Karpas-422 (cell line): ENCODE results near the gene PPP1R17. TPM values are rescaled to one million over a fixed set of nuclear protein-coding genes. Genes with fewer than 3 reads are reported as not detected.
A peak's percentile ranks its signal among the peaks of the same experiment; 100 is the strongest.

Source experiments
- DNase-seq: peaks from one replicate; pipeline ENCODE4 v3.0.0-alpha.2; 2015
- H2AFZ ChIP-seq: fragments of 200-600 bp; sonication (generic); 2 replicates; pipeline ENCODE4 v1.6.1; 2014; ENCODE audit warnings: antibody characterized with exemption, low read length, mixed read lengths
- H3K27ac ChIP-seq: fragments of 200-600 bp; sonication (generic); 2 replicates; pipeline ENCODE4 v1.5.1; 2014; ENCODE audit warnings: mild to moderate bottlenecking, low read length, moderate library complexity
- H3K27me3 ChIP-seq: fragments of 200-600 bp; sonication (generic); 2 replicates; pipeline ENCODE4 v1.6.1; 2014; ENCODE audit warnings: low read length, mixed read lengths
- H3K36me3 ChIP-seq: fragments of 200-600 bp; sonication (generic); 2 replicates; pipeline ENCODE4 v1.6.1; 2014; ENCODE audit warnings: low read length, mixed read lengths; ENCODE audit not compliant: insufficient read depth
- H3K4me1 ChIP-seq: fragments of 200-600 bp; sonication (generic); 2 replicates; pipeline ENCODE4 v1.6.1; 2014; ENCODE audit warnings: mild to moderate bottlenecking, low read length, mixed read lengths
- H3K4me2 ChIP-seq: fragments of 200-600 bp; sonication (generic); 2 replicates; pipeline ENCODE4 v1.6.1; 2014; ENCODE audit warnings: low read length, low read depth, mild to moderate bottlenecking; ENCODE audit not compliant: poor library complexity, severe bottlenecking
- H3K4me3 ChIP-seq: fragments of 200-600 bp; sonication (generic); 2 replicates; pipeline ENCODE4 v1.5.1; 2014; ENCODE audit warnings: mild to moderate bottlenecking, antibody characterized with exemption, low read length, mixed read lengths
- H3K79me2 ChIP-seq: fragments of 200-600 bp; sonication (generic); 2 replicates; pipeline ENCODE4 v1.6.1; 2014; ENCODE audit warnings: mild to moderate bottlenecking, low read length, mixed read lengths
- H3K9ac ChIP-seq: fragments of 200-600 bp; sonication (generic); 2 replicates; pipeline ENCODE4 v1.6.0; 2014; ENCODE audit warnings: low read length
- H3K9me2 ChIP-seq: fragments of 200-600 bp; sonication (generic), shearing (Covaris generic); replicated peaks from 2 replicates; pipeline ENCODE4 v1.6.0; 2014; ENCODE audit warnings: mild to moderate bottlenecking, low read length, moderate library complexity; ENCODE audit not compliant: insufficient read depth
- H3K9me3 ChIP-seq: fragments of 300-700, 200-600 bp; sonication (generic); 2 replicates; pipeline ENCODE4 v1.6.1; 2014; ENCODE audit warnings: low read length, mixed read lengths
- H4K20me1 ChIP-seq: fragments of 200-600 bp; sonication (generic); 2 replicates; pipeline ENCODE4 v1.6.1; 2014; ENCODE audit warnings: mild to moderate bottlenecking, antibody characterized with exemption, low read length, low read depth; ENCODE audit not compliant: insufficient read depth
- total RNA-seq: library from RNA; depleted of rRNA; stranded (reverse); fragments of >200 nt; shearing (Covaris generic); gene quantifications from 2 replicates; pipeline ENCODE4 v1.2.3, GENCODE V29; 2014; ENCODE audit warnings: low replicate concordance; rRNA removed

The PPP1R17 gene
- total RNA-seq, 1 experiment from 2014 or later: 7.9 TPM

- no peaks in the 10 kb centered on the region for H3K9me3 ChIP-seq
- H3K36me3 ChIP-seq: no peaks in the 10 kb centered on the region
- H3K79me2 ChIP-seq: no peaks in the 10 kb centered on the region
- no peak overlapping the region for H3K9ac ChIP-seq
- H3K9me2 ChIP-seq: no peaks in the 10 kb centered on the region
- H4K20me1 ChIP-seq: no peaks in the 10 kb centered on the region
- H2AFZ ChIP-seq: no peak overlapping the region
- H3K4me2 ChIP-seq: no peak overlapping the region
- no peaks in the 10 kb centered on the region for H3K4me1 ChIP-seq
- H3K27ac ChIP-seq: no peak overlapping the region
- no peaks in the 10 kb centered on the region for H3K27me3 ChIP-seq
- no peak overlapping the region for H3K4me3 ChIP-seq
- DNase-seq: no peak
Measured at GRCh38 chr7:31741852-31742251, 54.8 kb downstream of the PPP1R17 start.

GRCh38 chr7:31744294-31744874 lies 57.4 kb downstream of the PPP1R17 start:
- H3K9ac ChIP-seq: no peak overlapping the region
- no peaks in the 10 kb centered on the region for H3K9me3 ChIP-seq
- H3K36me3 ChIP-seq: no peaks in the 10 kb centered on the region
- no peaks in the 10 kb centered on the region for H3K4me1 ChIP-seq
- no peaks in the 10 kb centered on the region for H3K9me2 ChIP-seq
- H3K27me3 ChIP-seq: no peaks in the 10 kb centered on the region
- no peaks in the 10 kb centered on the region for H3K79me2 ChIP-seq
- H3K4me3 ChIP-seq: no peak overlapping the region
- H3K27ac ChIP-seq: no peak overlapping the region
- peak; percentile 86 for DNase-seq
- no peak overlapping the region for H3K4me2 ChIP-seq
- no peaks in the 10 kb centered on the region for H4K20me1 ChIP-seq
- H2AFZ ChIP-seq: no peak overlapping the region

- Histone ChIP-seq H3K9me2 (no peaks in the 10 kb centered on the region), H3K36me3 (no peaks in the 10 kb centered on the region), H3K4me3 (no peak overlapping the region), H3K4me2 (no peak overlapping the region), H4K20me1 (no peaks in the 10 kb centered on the region), H3K27ac (no peak overlapping the region), H3K9me3 (no peaks in the 10 kb centered on the region), H3K27me3 (no peaks in the 10 kb centered on the region), H2AFZ (no peak overlapping the region), H3K4me1 (no peaks in the 10 kb centered on the region), H3K79me2 (no peaks in the 10 kb centered on the region), H3K9ac (no peak overlapping the region)
- DNase-seq: no peak
Measured at GRCh38 chr7:31747553-31747952, 60.5 kb downstream of the PPP1R17 start.

- Histone ChIP-seq H3K27me3 (0 out of 2 replicates have a peak, but pooled peaks cover under 1% of the 10 kb centered on the region), H3K27ac (no peak overlapping the region), H4K20me1 (no peaks in the 10 kb centered on the region), H3K79me2 (no peaks in the 10 kb centered on the region), H3K4me3 (no peak overlapping the region), H2AFZ (no peak overlapping the region), H3K9ac (no peak overlapping the region), H3K4me2 (no peak overlapping the region), H3K36me3 (no peaks in the 10 kb centered on the region), H3K4me1 (no peaks in the 10 kb centered on the region), H3K9me3 (no peaks in the 10 kb centered on the region), H3K9me2 (no peaks in the 10 kb centered on the region)
- no peak for DNase-seq
Measured at GRCh38 chr7:31748084-31748483, 61.1 kb downstream of the PPP1R17 start.

- Histone ChIP-seq H3K4me1 (no peaks in the 10 kb centered on the region), H3K27me3 (0 out of 2 replicates have a peak, but pooled peaks cover 7% of the 10 kb centered on the region), H3K9me2 (no peaks in the 10 kb centered on the region), H3K79me2 (no peaks in the 10 kb centered on the region), H4K20me1 (no peaks in the 10 kb centered on the region), H3K27ac (no peak overlapping the region), H3K36me3 (no peaks in the 10 kb centered on the region), H3K4me2 (no peak overlapping the region), H3K9me3 (no peaks in the 10 kb centered on the region), H2AFZ (no peak overlapping the region), H3K4me3 (no peak overlapping the region), H3K9ac (no peak overlapping the region)
- no peak for DNase-seq
Measured at GRCh38 chr7:31751726-31752125, 64.7 kb downstream of the PPP1R17 start.

Other genes with a start within 250 kb of the PPP1R17 start
- gene ITPRID1, start 173.1 kb upstream of the PPP1R17 start, total RNA-seq: not detected in 2 replicates